Measurements from ENCODE around the gene HOXD9. TPM values are rescaled to one million over a fixed set of nuclear protein-coding genes. Genes with fewer than 3 reads are reported as not detected.

Gene HOXD9
- total and polyA plus RNA-seq, 2 donors (not counting 3 experiments of a cell fraction or from before 2014, with no cell fraction given), result 1.9 to 3.5 TPM

DNA sequence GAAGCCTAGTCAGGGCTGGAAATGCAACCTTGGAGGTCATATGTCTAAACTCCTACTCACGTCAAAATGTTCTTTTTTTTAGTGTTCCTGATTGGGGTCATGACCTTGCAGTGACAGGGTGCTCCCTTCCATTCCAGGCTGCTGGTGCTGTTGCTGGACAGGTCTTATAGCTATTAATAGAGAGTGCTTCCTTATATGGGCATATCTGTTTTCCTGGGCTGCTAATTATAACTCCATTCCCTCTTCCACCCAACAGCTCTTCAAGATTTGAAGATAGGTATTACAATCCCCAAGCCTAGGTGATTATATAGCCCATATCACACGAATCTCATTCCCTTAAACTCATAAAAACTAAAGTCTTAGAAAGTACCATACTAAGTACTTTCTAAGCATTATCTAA, 47.2 kb downstream of the HOXD9 start:
- peaks cover 0 to 7% of the 10 kb centered on the region in 2 experiments for H3K27me3 ChIP-seq (ENCODE audit: control insufficient read depth in 2 of 2, insufficient read depth in 2 of 2, low read length in 2 of 2)
- DNase-seq (ENCODE audit: low read depth, low spot score), result no peak
- no peak for TF ChIP-seq MYC (IDR thresholded peaks at IDR 0.05; ENCODE audit: low read depth, low read length)
- TF ChIP-seq GATA2 (IDR thresholded peaks at IDR 0.05; ENCODE audit: insufficient read depth, insufficient read length, low read depth, low read length), result no peak
- TF ChIP-seq, protein P1, sequence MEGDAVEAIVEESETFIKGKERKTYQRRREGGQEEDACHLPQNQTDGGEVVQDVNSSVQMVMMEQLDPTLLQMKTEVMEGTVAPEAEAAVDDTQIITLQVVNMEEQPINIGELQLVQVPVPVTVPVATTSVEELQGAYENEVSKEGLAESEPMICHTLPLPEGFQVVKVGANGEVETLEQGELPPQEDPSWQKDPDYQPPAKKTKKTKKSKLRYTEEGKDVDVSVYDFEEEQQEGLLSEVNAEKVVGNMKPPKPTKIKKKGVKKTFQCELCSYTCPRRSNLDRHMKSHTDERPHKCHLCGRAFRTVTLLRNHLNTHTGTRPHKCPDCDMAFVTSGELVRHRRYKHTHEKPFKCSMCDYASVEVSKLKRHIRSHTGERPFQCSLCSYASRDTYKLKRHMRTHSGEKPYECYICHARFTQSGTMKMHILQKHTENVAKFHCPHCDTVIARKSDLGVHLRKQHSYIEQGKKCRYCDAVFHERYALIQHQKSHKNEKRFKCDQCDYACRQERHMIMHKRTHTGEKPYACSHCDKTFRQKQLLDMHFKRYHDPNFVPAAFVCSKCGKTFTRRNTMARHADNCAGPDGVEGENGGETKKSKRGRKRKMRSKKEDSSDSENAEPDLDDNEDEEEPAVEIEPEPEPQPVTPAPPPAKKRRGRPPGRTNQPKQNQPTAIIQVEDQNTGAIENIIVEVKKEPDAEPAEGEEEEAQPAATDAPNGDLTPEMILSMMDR (IDR thresholded peaks at IDR 0.05; ENCODE audit: extremely low read depth in 1 of 2, insufficient read depth in 1 of 2, low read depth in 1 of 2, low read length in 2 of 2), result no peak
- no peak for TF ChIP-seq POLR2A (IDR thresholded peaks at IDR 0.05; ENCODE audit: low read depth, low read length)
- TF ChIP-seq POLR2AphosphoS5 (IDR thresholded peaks at IDR 0.05; ENCODE audit: insufficient read depth, low read depth, low read length), result no peak
- TF ChIP-seq EZH2 (IDR thresholded peaks at IDR 0.05; ENCODE audit: borderline replicate concordance, low read depth, low read length, severe bottlenecking), result no peak
- TF ChIP-seq JUN (IDR thresholded peaks at IDR 0.05; ENCODE audit: borderline replicate concordance, insufficient read depth, insufficient read length, low read depth), result no peak
- TF ChIP-seq, protein P2, sequence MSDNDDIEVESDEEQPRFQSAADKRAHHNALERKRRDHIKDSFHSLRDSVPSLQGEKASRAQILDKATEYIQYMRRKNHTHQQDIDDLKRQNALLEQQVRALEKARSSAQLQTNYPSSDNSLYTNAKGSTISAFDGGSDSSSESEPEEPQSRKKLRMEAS (IDR thresholded peaks at IDR 0.05; ENCODE audit: insufficient read depth, insufficient read length), result no peak
- no peak for TF ChIP-seq FOS (IDR thresholded peaks at IDR 0.05; ENCODE audit: borderline replicate concordance, insufficient read depth, low read length)
- peaks cover 3% of the 10 kb centered on the region for H3K4me1 ChIP-seq (ENCODE audit: control insufficient read depth, extremely low read depth, insufficient read depth, low read length)
- no peak overlapping the region for H2AFZ ChIP-seq (ENCODE audit: low read depth, low read length)
- intact Hi-C loops (cut with micrococcal nuclease) (no loop called here), dilution Hi-C loops (cut with MboI; ENCODE audit: extremely low pct_ligation_motif_present, low sequenced_read_pairs) (no loop called here)
- H3K9me1 ChIP-seq (replicated peaks; ENCODE audit: control insufficient read depth, extremely low read depth, insufficient read depth, low read length), result no peaks in the 10 kb centered on the region
- H3K9ac ChIP-seq (replicated peaks; ENCODE audit: extremely low read depth, insufficient read depth, low read length), result no peak overlapping the region
- no peaks in the 10 kb centered on the region for H4K20me1 ChIP-seq (replicated peaks; ENCODE audit: control insufficient read depth, extremely low read depth, insufficient read depth, low read length)
- no peak overlapping the region for H3K4me3 ChIP-seq (replicated peaks in 1 of 3; ENCODE audit: insufficient read depth in 1 of 3, low read depth in 1 of 3, low read length in 3 of 3)
- FAIRE-seq, result no peak
- POLR2A ChIA-PET, result no interaction called here
- H3K9me3 ChIP-seq (replicated peaks; ENCODE audit: control insufficient read depth, insufficient read depth, low read length), result no peaks in the 10 kb centered on the region
- no peaks in the 10 kb centered on the region for H3K79me2 ChIP-seq (ENCODE audit: control insufficient read depth, insufficient read depth, low read length)
- CTCF ChIA-PET, result interaction anchor here (0.6 to 2.5 kb wide), 6 partner anchors 9 to 385 kb away, joined by 3 to 12 read pairs (median 3); no protein-coding TSS in a partner anchor
- BruUV-seq (replicated peaks), result no TSS peak
- no peak overlapping the region for H3K4me2 ChIP-seq (ENCODE audit: insufficient read depth, low read length)
- no peak overlapping the region for H3K27ac ChIP-seq (ENCODE audit: insufficient read depth, low read depth, low read length)
- no peaks in the 10 kb centered on the region for H3K36me3 ChIP-seq (ENCODE audit: control insufficient read depth in 2 of 2, extremely low read depth in 1 of 2, insufficient read depth in 2 of 2, low read length in 2 of 2)

Data from endothelial cell of umbilical vein (primary cell).